ENCODE measurements around the gene HES4.

The HES4 gene

GRCh38 chr1:969260-969855 lies 30.5 kb downstream of the HES4 start:
- H3K9me3 ChIP-seq (ENCODE audit: control insufficient read depth, low read length), result no peaks in the 10 kb centered on the region
- H3K27ac ChIP-seq (ENCODE audit: low read depth, low read length, severe bottlenecking), result no peak overlapping the region
- H3K36me3 ChIP-seq (ENCODE audit: control insufficient read depth, insufficient read depth, low read length), result peaks cover 10% of the 10 kb centered on the region
- H3K4me1 ChIP-seq (ENCODE audit: control insufficient read depth, insufficient read depth, low read length, poor library complexity, severe bottlenecking), result peaks cover 13% of the 10 kb centered on the region
- H3K4me3 ChIP-seq (ENCODE audit: extremely low read depth, insufficient read depth, low read length, poor library complexity, severe bottlenecking), result no peak overlapping the region
- WGBS, 2 experiments (ENCODE audit: insufficient coverage in 2 of 2), result 83 to 85% methylated on average over 15 of the region's 15 CpGs

GRCh38 chr1:967466-968343 lies 32.2 kb downstream of the HES4 start:
- H3K27ac ChIP-seq (ENCODE audit: low read depth, low read length, severe bottlenecking), result no peak overlapping the region
- H3K9me3 ChIP-seq (ENCODE audit: control insufficient read depth, low read length), result no peaks in the 10 kb centered on the region
- H3K4me3 ChIP-seq (ENCODE audit: extremely low read depth, insufficient read depth, low read length, poor library complexity, severe bottlenecking), result no peak overlapping the region
- peaks cover 13% of the 10 kb centered on the region for H3K4me1 ChIP-seq (ENCODE audit: control insufficient read depth, insufficient read depth, low read length, poor library complexity, severe bottlenecking)
- WGBS, 2 experiments (ENCODE audit: insufficient coverage in 2 of 2), result 76 to 77% methylated on average over 17 to 18 of the region's 23 CpGs
- H3K36me3 ChIP-seq (ENCODE audit: control insufficient read depth, insufficient read depth, low read length), result peaks cover 26% of the 10 kb centered on the region

GRCh38 chr1:966704-967300 lies 33.1 kb downstream of the HES4 start:
- Histone ChIP-seq H3K36me3 (ENCODE audit: control insufficient read depth, insufficient read depth, low read length) (peaks cover 33% of the 10 kb centered on the region), H3K27ac (ENCODE audit: low read depth, low read length, severe bottlenecking) (no peak overlapping the region), H3K9me3 (ENCODE audit: control insufficient read depth, low read length) (no peaks in the 10 kb centered on the region), H3K4me3 (ENCODE audit: extremely low read depth, insufficient read depth, low read length, poor library complexity, severe bottlenecking) (peak overlapping the region; percentile 35), H3K4me1 (ENCODE audit: control insufficient read depth, insufficient read depth, low read length, poor library complexity, severe bottlenecking) (peaks cover 13% of the 10 kb centered on the region)
- 4 to 5% methylated on average over 55 to 57 of the region's 60 CpGs for WGBS, 2 experiments (ENCODE audit: insufficient coverage in 2 of 2)

GRCh38 chr1:966135-966703 lies 33.7 kb downstream of the HES4 start, which contains the start of gene PLEKHN1:
Gene PLEKHN1, plus strand, starts transcription at chr1:966482. Its CDS starts 50 bp downstream, at chr1:966532.
- Histone ChIP-seq H3K4me1 (ENCODE audit: control insufficient read depth, insufficient read depth, low read length, poor library complexity, severe bottlenecking) (peaks cover 13% of the 10 kb centered on the region), H3K27ac (ENCODE audit: low read depth, low read length, severe bottlenecking) (no peak within 1 kb of the TSS)

GRCh38 chr1:965526-966134 lies 34.3 kb downstream of the HES4 start:
- Histone ChIP-seq H3K4me3 (ENCODE audit: extremely low read depth, insufficient read depth, low read length, poor library complexity, severe bottlenecking) (no peak overlapping the region), H3K9me3 (ENCODE audit: control insufficient read depth, low read length) (no peaks in the 10 kb centered on the region), H3K4me1 (ENCODE audit: control insufficient read depth, insufficient read depth, low read length, poor library complexity, severe bottlenecking) (peaks cover 13% of the 10 kb centered on the region), H3K36me3 (ENCODE audit: control insufficient read depth, insufficient read depth, low read length) (peaks cover 33% of the 10 kb centered on the region), H3K27ac (ENCODE audit: low read depth, low read length, severe bottlenecking) (no peak overlapping the region)
- WGBS, 2 experiments (ENCODE audit: insufficient coverage in 2 of 2), result 92 to 94% methylated on average over 23 to 25 of the region's 26 CpGs

More at GRCh38 chr1:966135-966703, 33.7 kb downstream of the HES4 start, which contains the start of gene PLEKHN1:
- Histone ChIP-seq H3K4me3 (ENCODE audit: extremely low read depth, insufficient read depth, low read length, poor library complexity, severe bottlenecking) (peak within 1 kb of the TSS; percentile 35), H3K9me3 (ENCODE audit: control insufficient read depth, low read length) (no peaks in the 10 kb centered on the region), H3K36me3 (ENCODE audit: control insufficient read depth, insufficient read depth, low read length) (peaks cover 33% of the 10 kb centered on the region)
- WGBS, 2 experiments (ENCODE audit: insufficient coverage in 2 of 2), result 21 to 24% methylated on average over 29 to 30 of the region's 31 CpGs

- no peak overlapping the region for H3K4me3 ChIP-seq (ENCODE audit: extremely low read depth, insufficient read depth, low read length, poor library complexity, severe bottlenecking)
- H3K4me1 ChIP-seq (ENCODE audit: control insufficient read depth, insufficient read depth, low read length, poor library complexity, severe bottlenecking), result peaks cover 13% of the 10 kb centered on the region
- no peak overlapping the region for H3K27ac ChIP-seq (ENCODE audit: low read depth, low read length, severe bottlenecking)
- peaks cover 33% of the 10 kb centered on the region for H3K36me3 ChIP-seq (ENCODE audit: control insufficient read depth, insufficient read depth, low read length)
- no peaks in the 10 kb centered on the region for H3K9me3 ChIP-seq (ENCODE audit: control insufficient read depth, low read length)
- 95% methylated on average over 18 to 26 of the region's 51 CpGs for WGBS, 2 experiments (ENCODE audit: insufficient coverage in 2 of 2)
Observed at GRCh38 chr1:964691-965525, 35.0 kb downstream of the HES4 start.

- H3K4me3 ChIP-seq (ENCODE audit: extremely low read depth, insufficient read depth, low read length, poor library complexity, severe bottlenecking), result no peak overlapping the region
- peaks cover 33% of the 10 kb centered on the region for H3K36me3 ChIP-seq (ENCODE audit: control insufficient read depth, insufficient read depth, low read length)
- H3K4me1 ChIP-seq (ENCODE audit: control insufficient read depth, insufficient read depth, low read length, poor library complexity, severe bottlenecking), result peaks cover 13% of the 10 kb centered on the region
- 97 to 98% methylated on average over 31 to 41 of the region's 47 CpGs for WGBS, 2 experiments (ENCODE audit: insufficient coverage in 2 of 2)
- no peak overlapping the region for H3K27ac ChIP-seq (ENCODE audit: low read depth, low read length, severe bottlenecking)
- H3K9me3 ChIP-seq (ENCODE audit: control insufficient read depth, low read length), result no peaks in the 10 kb centered on the region
Observed at GRCh38 chr1:963746-964525, 36.0 kb downstream of the HES4 start.

- Histone ChIP-seq H3K9me3 (ENCODE audit: control insufficient read depth, low read length) (no peaks in the 10 kb centered on the region), H3K36me3 (ENCODE audit: control insufficient read depth, insufficient read depth, low read length) (peaks cover 33% of the 10 kb centered on the region), H3K27ac (ENCODE audit: low read depth, low read length, severe bottlenecking) (no peak overlapping the region), H3K4me3 (ENCODE audit: extremely low read depth, insufficient read depth, low read length, poor library complexity, severe bottlenecking) (no peak overlapping the region), H3K4me1 (ENCODE audit: control insufficient read depth, insufficient read depth, low read length, poor library complexity, severe bottlenecking) (peaks cover 13% of the 10 kb centered on the region)
- WGBS, 2 experiments (ENCODE audit: insufficient coverage in 2 of 2), result 95% methylated on average over 15 to 16 of the region's 16 CpGs
Observed at GRCh38 chr1:963301-963651, 36.6 kb downstream of the HES4 start.
